HepG2 (cell line): ENCODE measurements around the gene PCP4. TPM values are rescaled to one million over a fixed set of nuclear protein-coding genes. Genes with fewer than 3 reads are reported as not detected.

Experiments used
- ATAC-seq: fragments of 200-7000 bp; cut with Tn5 transposase; 3 replicates; pipeline ENCODE4 v1.9.1; 2020; ENCODE audit warnings: mild to moderate bottlenecking, moderate library complexity
- BruUV-seq: library from RNA; stranded (reverse); fragments of 400-500 nt; replicated peaks from 2 replicates; lab custom pipeline; 2021; lab: Mats Ljungman, UMichigan
- CTCF ChIA-PET: fragments of 300-600 bp; formaldehyde crosslinking; extraction: SDS; loops from one replicate; lab custom pipeline; 2021; ENCODE audit warnings: low total read pairs, inconsistent platforms, low intra/inter-chr PET ratio; lab: Yijun Ruan, JAX
- POLR2A ChIA-PET: fragments of 350-600 bp; sonication (Branson Sonifier 250); formaldehyde crosslinking; loops from one replicate; lab custom pipeline; 2020; ENCODE audit warnings: antibody characterized with exemption, inconsistent platforms; lab: Yijun Ruan, JAX
- DNase-seq: peaks from one replicate; pipeline ENCODE4 v3.0.0-alpha.2; 2015; ENCODE audit warnings: low spot score
- FAIRE-seq: peaks from 3 replicates; lab custom pipeline; 2011; peaks lifted over from hg19 to GRCh38; lab: Jason Lieb, UNC
- H2AFZ ChIP-seq: one replicate; pipeline ENCODE4 v1.6.1; 2011; ENCODE audit warnings: low read length, inconsistent platforms
- H3K27ac ChIP-seq: fragments of 300-600 bp; 3 replicates; pipeline ENCODE4 v1.8.0; 2011; ENCODE audit warnings: mixed run types, mild to moderate bottlenecking, mixed read lengths, low read length, inconsistent platforms; ENCODE audit not compliant: insufficient read depth; ENCODE audit errors: extremely low read length
- H3K27me3 ChIP-seq, 2 experiments: fragments of 200-600 bp in 1 of 2; 2 replicates in 1 of 2; 3 replicates in 1 of 2; pipeline versions ENCODE4 v1.6.0 to v1.8.0; 2011; ENCODE audit warnings: low read length in 2 of 2, mild to moderate bottlenecking in 2 of 2, moderate library complexity in 2 of 2, inconsistent platforms in 1 of 2; ENCODE audit not compliant: insufficient read depth in 2 of 2, control insufficient read depth in 1 of 2
- H3K36me3 ChIP-seq, 2 experiments: fragments of 200-600 bp in 1 of 2; replicated peaks in 1 of 2; 2 replicates in 1 of 2; 3 replicates in 1 of 2; pipeline versions ENCODE4 v1.5.1 to v1.8.0; 2011; ENCODE audit warnings: low read length in 2 of 2, inconsistent platforms in 1 of 2; ENCODE audit not compliant: insufficient read depth in 2 of 2, control insufficient read depth in 1 of 2
- H3K4me1 ChIP-seq: 2 replicates; pipeline ENCODE4 v1.5.1; 2012; ENCODE audit warnings: low read length, inconsistent platforms; ENCODE audit not compliant: insufficient read depth
- H3K4me2 ChIP-seq: 2 replicates; pipeline ENCODE4 v1.6.0; 2011; ENCODE audit warnings: low read depth, low read length, inconsistent platforms
- H3K4me3 ChIP-seq, 3 experiments: fragments of 200-600 bp in 1 of 3; sonication (generic), shearing (Covaris generic) in 1 of 3; replicated peaks in 1 of 3; 2 replicates each; pipeline ENCODE4 v1.5.1; 2011 to 2016; ENCODE audit warnings: low read length in 3 of 3, inconsistent platforms in 2 of 3, low read depth in 2 of 3, mild to moderate bottlenecking in 2 of 3, control low read depth in 1 of 3, mixed read lengths in 1 of 3; ENCODE audit not compliant: insufficient read depth in 1 of 3
- H3K79me2 ChIP-seq: one replicate; pipeline ENCODE4 v1.6.1; 2011; ENCODE audit warnings: low read length, inconsistent platforms; ENCODE audit not compliant: insufficient read depth
- H3K9ac ChIP-seq: 2 replicates; pipeline ENCODE4 v1.6.0; 2011; ENCODE audit warnings: mild to moderate bottlenecking, low read depth, low read length, inconsistent platforms; ENCODE audit not compliant: insufficient read depth
- H3K9me3 ChIP-seq: 2 replicates; pipeline ENCODE4 v1.5.1; 2012; ENCODE audit warnings: mild to moderate bottlenecking, low read length
- H4K20me1 ChIP-seq: 2 replicates; pipeline ENCODE4 v1.6.0; 2011; ENCODE audit warnings: inconsistent platforms, mild to moderate bottlenecking, low read length, moderate library complexity; ENCODE audit not compliant: insufficient read depth
- AGO2 ChIP-seq: fragments of 200-400 bp; formaldehyde crosslinking; optimal IDR thresholded peaks from 2 replicates; pipeline ENCODE3; 2017; ENCODE audit warnings: mild to moderate bottlenecking, low read depth, low read length, moderate library complexity
- FLYWCH1 ChIP-seq: sonication (generic); formaldehyde crosslinking; IDR thresholded peaks from 2 replicates; pipeline ENCODE4 v1.8.1; 2023; ENCODE audit warnings: mild to moderate bottlenecking, missing genetic modification reagents
- ONECUT2 ChIP-seq: sonication (generic); formaldehyde crosslinking; IDR thresholded peaks from 2 replicates; pipeline ENCODE4 v1.4.0; 2020; ENCODE audit warnings: missing genetic modification reagents
- ZNF207 ChIP-seq: fragments of 450-650 bp; IDR thresholded peaks from 2 replicates; pipeline ENCODE4 v1.6.1; 2016; ENCODE audit warnings: antibody characterized with exemption, borderline replicate concordance
- ZNF572 ChIP-seq: sonication (generic); formaldehyde crosslinking; IDR thresholded peaks from 2 replicates; pipeline ENCODE4 v1.5.1; 2020; ENCODE audit warnings: mild to moderate bottlenecking, missing genetic modification reagents
- WGBS: methylation state at CpG from one replicate; pipeline ENCODE4 v1.1.6; 2017; ENCODE audit warnings: low lambda C conversion rate; 5-methylcytosine and 5-hydroxymethylcytosine counted together
- in situ Hi-C: cut with HindIII; loops from 2 replicates; pipeline ENCODE4 v1.10.0; 2017; ENCODE audit warnings: low pct_unique_long_range_greater_than_20kb; ENCODE audit not compliant: extremely low pct_ligation_motif_present
- intact Hi-C: fragments of 100-400 bp; cut with micrococcal nuclease; formaldehyde crosslinking; loops from one replicate; pipeline ENCODE4 v1.10.0; 2022; ENCODE audit not compliant: unreplicated experiment
- polyA plus RNA-seq, 8 experiments: library from polyadenylated mRNA; depleted of rRNA in 3 of 8; stranded (reverse) in 7 of 8; unstranded in 1 of 8; fragments of >200 nt; fragmentation: Illumina TruSeq in 4 of 8; extraction: Trizol in 4 of 8; gene quantifications; 2 replicates each; pipeline versions ENCODE4 v1.2.1 to v1.2.3, GENCODE V29; 2011 to 2016; ENCODE audit warnings: low read depth in 4 of 8, missing spikeins in 1 of 8, mixed read lengths in 1 of 8; ENCODE audit not compliant: insufficient read depth in 1 of 8
- total RNA-seq, 5 experiments: library from RNA; depleted of rRNA; stranded (reverse); fragments of >200 nt; fragmentation: Illumina TruSeq; extraction: Trizol; gene quantifications; 2 replicates each; pipeline ENCODE4 v1.2.3, GENCODE V29; 2016; ENCODE audit warnings: low read depth in 1 of 5
- TF ChIP-seq, protein P1 (sequence below): sonication (generic); formaldehyde crosslinking; IDR thresholded peaks from 2 replicates; pipeline ENCODE4 v1.4.0; 2020; ENCODE audit warnings: missing genetic modification reagents

The PCP4 gene
- total and polyA plus RNA-seq, 2 of the 13 experiments (the other 11 are each of a cell fraction or from before 2014, with no cell fraction given) = not detected

DNA sequence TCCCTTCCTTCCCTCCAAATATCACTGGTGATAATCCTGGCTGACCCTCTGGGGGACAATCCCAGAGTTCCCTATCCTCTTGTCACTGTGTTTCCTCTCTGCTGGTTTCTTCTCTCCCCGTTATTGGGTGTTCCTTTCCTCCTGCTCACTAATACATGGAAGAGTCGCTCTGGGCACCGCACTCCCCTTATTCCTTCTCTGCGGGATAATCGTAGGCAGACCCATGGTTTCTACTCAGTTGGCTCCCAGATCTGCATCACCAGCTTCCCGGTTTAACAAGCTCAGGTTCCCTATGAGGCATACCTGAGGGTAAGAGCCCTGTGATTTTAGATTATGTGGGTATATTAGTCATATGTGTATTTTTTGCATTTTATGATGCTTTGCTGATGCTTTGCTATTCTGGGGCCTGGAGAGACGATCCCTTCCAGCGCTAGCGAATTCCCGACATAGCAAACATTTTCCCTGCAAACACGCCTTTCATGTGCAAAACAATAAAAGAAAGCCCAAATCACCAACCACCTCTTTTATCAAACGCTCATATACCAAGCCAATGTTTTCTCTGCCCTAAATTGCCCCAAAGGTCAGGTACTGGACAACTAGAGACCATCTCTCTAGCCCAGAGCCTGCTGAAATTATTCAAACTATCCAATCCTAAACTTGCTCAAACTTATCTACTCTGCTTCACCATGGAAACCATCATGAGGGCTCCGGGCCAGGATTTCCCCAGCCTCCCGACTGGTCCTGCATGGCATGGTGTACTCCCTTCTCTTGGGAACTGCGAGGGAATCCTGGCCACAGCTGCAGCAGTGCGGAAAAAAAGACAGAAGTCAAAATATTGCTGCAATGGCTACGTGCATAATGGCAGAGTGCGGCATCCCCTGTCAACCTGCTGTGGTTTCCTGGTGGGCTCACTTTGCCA, 84.2 kb downstream of the PCP4 start:
- FAIRE-seq = no peak

More for the DNA sequence above, 84.2 kb downstream of the PCP4 start:
- POLR2A ChIA-PET = no interaction called here
- no peaks in the 10 kb centered on the region for H4K20me1 ChIP-seq
- no peak overlapping the region for H3K4me3 ChIP-seq
- no peaks in the 10 kb centered on the region for H3K79me2 ChIP-seq
- BruUV-seq = no TSS peak
- H3K4me1 ChIP-seq = no peaks in the 10 kb centered on the region
- peaks cover 95% of the 10 kb centered on the region for H3K9me3 ChIP-seq
- CTCF ChIA-PET = no interaction called here
- TF ChIP-seq, protein P1, sequence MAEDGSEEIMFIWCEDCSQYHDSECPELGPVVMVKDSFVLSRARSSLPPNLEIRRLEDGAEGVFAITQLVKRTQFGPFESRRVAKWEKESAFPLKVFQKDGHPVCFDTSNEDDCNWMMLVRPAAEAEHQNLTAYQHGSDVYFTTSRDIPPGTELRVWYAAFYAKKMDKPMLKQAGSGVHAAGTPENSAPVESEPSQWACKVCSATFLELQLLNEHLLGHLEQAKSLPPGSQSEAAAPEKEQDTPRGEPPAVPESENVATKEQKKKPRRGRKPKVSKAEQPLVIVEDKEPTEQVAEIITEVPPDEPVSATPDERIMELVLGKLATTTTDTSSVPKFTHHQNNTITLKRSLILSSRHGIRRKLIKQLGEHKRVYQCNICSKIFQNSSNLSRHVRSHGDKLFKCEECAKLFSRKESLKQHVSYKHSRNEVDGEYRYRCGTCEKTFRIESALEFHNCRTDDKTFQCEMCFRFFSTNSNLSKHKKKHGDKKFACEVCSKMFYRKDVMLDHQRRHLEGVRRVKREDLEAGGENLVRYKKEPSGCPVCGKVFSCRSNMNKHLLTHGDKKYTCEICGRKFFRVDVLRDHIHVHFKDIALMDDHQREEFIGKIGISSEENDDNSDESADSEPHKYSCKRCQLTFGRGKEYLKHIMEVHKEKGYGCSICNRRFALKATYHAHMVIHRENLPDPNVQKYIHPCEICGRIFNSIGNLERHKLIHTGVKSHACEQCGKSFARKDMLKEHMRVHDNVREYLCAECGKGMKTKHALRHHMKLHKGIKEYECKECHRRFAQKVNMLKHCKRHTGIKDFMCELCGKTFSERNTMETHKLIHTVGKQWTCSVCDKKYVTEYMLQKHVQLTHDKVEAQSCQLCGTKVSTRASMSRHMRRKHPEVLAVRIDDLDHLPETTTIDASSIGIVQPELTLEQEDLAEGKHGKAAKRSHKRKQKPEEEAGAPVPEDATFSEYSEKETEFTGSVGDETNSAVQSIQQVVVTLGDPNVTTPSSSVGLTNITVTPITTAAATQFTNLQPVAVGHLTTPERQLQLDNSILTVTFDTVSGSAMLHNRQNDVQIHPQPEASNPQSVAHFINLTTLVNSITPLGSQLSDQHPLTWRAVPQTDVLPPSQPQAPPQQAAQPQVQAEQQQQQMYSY (CRISPR knock-in tag) = no peak
- TF ChIP-seq AGO2 (no peak), FLYWCH1 (CRISPR knock-in tag) (no peak), ZNF207 (no peak), ONECUT2 (no peak), ZNF572 (CRISPR knock-in tag) (no peak)
- in situ Hi-C loops (no loop called here), intact Hi-C loops (no loop called here)
- H3K36me3 ChIP-seq = no peaks in the 10 kb centered on the region
- H3K27ac ChIP-seq = no peak overlapping the region
- no peak overlapping the region for H3K9ac ChIP-seq
- ATAC-seq (no peak), DNase-seq (no peak)
- 38% methylated on average over 16 of the region's 18 CpGs for WGBS
- no peaks in the 10 kb centered on the region for H3K27me3 ChIP-seq
- no peak overlapping the region for H2AFZ ChIP-seq
- no peak overlapping the region for H3K4me2 ChIP-seq
